OCI-LY1 (cell line): Measurements from ENCODE around the gene RASSF5.

Experiments used
- CTCF ChIP-seq: fragments of 200-600 bp; sonication (generic), shearing (Covaris generic); IDR thresholded peaks from 2 replicates; pipeline ENCODE4 v1.5.1; 2017; ENCODE audit warnings: mild to moderate bottlenecking, antibody characterized with exemption, low read length, moderate library complexity, mixed read lengths
- EZH2 ChIP-seq: fragments of 200-600 bp; sonication (generic), shearing (Covaris generic); IDR thresholded peaks from 2 replicates; pipeline ENCODE4 v1.8.0; 2017; ENCODE audit warnings: borderline replicate concordance, mixed run types, mild to moderate bottlenecking, antibody characterized with exemption, low read length, moderate library complexity, mixed read lengths

DNA sequence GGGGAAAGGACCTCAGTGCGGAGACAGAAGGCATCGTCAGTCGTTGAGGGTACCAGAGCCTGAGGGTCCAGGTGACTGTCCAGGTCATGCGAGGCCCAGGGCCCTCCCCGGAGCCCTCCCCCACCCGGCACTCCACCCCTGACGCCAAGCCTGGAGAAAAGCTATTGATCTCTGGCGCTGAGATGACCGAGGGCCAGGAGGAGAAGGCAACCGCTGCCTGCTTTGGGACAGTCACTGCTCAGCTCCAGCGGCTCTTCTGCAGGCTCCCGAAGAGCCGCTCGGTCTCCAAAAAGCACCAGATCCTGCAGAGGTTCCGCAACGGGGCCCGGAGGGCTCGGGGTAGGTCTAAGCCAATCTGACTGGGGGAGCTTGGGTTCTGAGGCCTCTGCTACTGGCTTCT lies 10.9 kb downstream of the RASSF5 start:
- TF ChIP-seq EZH2 (no peak), CTCF (no peak)
